ENCODE data around the gene KIF3B. TPM values are rescaled to one million over a fixed set of nuclear protein-coding genes. Genes with fewer than 3 reads are reported as not detected.

The KIF3B gene
- total and polyA plus RNA-seq, 2 of the 13 experiments (the other 11 are each of a cell fraction or from before 2014, with no cell fraction given): 23.6 to 28.8 TPM

DNA sequence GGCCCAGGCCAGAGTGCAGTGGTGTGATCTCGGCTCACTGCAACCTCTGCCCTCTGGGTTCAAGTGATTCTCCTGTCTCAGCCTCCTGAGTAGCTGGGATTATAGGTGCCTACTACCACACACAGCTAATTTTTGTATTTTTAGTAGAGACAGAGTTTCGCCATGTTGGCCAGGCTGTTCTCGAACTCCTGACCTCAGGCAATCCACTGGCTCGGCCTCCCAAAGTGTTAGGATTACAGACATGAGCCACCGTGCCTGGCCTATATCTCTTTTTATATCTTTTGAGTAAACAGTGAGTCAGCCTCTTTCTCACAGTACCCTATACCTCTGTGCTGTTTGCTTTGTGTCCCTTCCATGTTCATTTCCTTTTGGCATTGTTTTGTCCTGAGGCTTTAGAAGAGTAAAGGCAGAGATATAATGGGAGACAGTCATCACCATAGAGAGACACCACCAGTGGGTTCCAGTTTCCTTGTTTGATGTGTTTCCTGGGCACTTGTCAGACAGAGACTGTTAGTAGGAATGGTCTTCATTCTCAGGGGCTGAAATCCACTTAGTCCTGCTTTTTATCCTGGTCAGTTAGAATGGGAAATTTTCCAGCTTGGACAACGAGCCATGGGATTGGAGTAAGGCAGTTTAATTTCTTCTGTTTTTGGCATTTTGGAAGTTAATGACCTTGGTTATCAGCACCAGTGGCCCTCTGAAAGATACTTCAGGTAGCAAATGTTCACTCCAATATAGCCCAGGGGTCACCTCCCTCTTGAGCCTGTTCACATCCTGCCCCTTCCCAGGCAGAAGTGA is 48.5 kb downstream of the KIF3B start (continued):
- TF ChIP-seq, protein P1, sequence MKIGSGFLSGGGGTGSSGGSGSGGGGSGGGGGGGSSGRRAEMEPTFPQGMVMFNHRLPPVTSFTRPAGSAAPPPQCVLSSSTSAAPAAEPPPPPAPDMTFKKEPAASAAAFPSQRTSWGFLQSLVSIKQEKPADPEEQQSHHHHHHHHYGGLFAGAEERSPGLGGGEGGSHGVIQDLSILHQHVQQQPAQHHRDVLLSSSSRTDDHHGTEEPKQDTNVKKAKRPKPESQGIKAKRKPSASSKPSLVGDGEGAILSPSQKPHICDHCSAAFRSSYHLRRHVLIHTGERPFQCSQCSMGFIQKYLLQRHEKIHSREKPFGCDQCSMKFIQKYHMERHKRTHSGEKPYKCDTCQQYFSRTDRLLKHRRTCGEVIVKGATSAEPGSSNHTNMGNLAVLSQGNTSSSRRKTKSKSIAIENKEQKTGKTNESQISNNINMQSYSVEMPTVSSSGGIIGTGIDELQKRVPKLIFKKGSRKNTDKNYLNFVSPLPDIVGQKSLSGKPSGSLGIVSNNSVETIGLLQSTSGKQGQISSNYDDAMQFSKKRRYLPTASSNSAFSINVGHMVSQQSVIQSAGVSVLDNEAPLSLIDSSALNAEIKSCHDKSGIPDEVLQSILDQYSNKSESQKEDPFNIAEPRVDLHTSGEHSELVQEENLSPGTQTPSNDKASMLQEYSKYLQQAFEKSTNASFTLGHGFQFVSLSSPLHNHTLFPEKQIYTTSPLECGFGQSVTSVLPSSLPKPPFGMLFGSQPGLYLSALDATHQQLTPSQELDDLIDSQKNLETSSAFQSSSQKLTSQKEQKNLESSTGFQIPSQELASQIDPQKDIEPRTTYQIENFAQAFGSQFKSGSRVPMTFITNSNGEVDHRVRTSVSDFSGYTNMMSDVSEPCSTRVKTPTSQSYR (CRISPR knock-in tag; IDR thresholded peaks at IDR 0.05; ENCODE audit: borderline replicate concordance): peak; percentile 58; the same call in 1 of the 2 replicates
- peak; percentile 43; the same call in 1 of the 2 replicates for TF ChIP-seq YEATS2 (CRISPR knock-in tag; IDR thresholded peaks at IDR 0.05; ENCODE audit: borderline replicate concordance)
- TF ChIP-seq RAD51 (IDR thresholded peaks at IDR 0.05; ENCODE audit: borderline replicate concordance): no peak
- TF ChIP-seq, protein P2, sequence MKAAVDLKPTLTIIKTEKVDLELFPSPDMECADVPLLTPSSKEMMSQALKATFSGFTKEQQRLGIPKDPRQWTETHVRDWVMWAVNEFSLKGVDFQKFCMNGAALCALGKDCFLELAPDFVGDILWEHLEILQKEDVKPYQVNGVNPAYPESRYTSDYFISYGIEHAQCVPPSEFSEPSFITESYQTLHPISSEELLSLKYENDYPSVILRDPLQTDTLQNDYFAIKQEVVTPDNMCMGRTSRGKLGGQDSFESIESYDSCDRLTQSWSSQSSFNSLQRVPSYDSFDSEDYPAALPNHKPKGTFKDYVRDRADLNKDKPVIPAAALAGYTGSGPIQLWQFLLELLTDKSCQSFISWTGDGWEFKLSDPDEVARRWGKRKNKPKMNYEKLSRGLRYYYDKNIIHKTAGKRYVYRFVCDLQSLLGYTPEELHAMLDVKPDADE (CRISPR knock-in tag; IDR thresholded peaks at IDR 0.05): no peak
- no peak for TF ChIP-seq EZH2 (conservative IDR thresholded peaks at IDR 0.05; ENCODE audit: low read depth, low read length)
- TF ChIP-seq, protein P3, sequence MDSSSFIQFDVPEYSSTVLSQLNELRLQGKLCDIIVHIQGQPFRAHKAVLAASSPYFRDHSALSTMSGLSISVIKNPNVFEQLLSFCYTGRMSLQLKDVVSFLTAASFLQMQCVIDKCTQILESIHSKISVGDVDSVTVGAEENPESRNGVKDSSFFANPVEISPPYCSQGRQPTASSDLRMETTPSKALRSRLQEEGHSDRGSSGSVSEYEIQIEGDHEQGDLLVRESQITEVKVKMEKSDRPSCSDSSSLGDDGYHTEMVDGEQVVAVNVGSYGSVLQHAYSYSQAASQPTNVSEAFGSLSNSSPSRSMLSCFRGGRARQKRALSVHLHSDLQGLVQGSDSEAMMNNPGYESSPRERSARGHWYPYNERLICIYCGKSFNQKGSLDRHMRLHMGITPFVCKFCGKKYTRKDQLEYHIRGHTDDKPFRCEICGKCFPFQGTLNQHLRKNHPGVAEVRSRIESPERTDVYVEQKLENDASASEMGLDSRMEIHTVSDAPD (CRISPR knock-in tag; IDR thresholded peaks at IDR 0.05): no peak; the same call in 1 of the 2 replicates
- peak; percentile 74; the same call in 1 of the 2 replicates for TF ChIP-seq MIXL1 (CRISPR knock-in tag; IDR thresholded peaks at IDR 0.05)
- TF ChIP-seq TRIM24 (CRISPR knock-in tag; IDR thresholded peaks at IDR 0.05): no peak
- TF ChIP-seq NFIB (CRISPR knock-in tag; IDR thresholded peaks at IDR 0.05; ENCODE audit: borderline replicate concordance): no peak
- TF ChIP-seq, protein P4, sequence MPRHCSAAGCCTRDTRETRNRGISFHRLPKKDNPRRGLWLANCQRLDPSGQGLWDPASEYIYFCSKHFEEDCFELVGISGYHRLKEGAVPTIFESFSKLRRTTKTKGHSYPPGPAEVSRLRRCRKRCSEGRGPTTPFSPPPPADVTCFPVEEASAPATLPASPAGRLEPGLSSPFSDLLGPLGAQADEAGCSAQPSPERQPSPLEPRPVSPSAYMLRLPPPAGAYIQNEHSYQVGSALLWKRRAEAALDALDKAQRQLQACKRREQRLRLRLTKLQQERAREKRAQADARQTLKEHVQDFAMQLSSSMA (CRISPR knock-in tag; IDR thresholded peaks at IDR 0.05): no peak
- TF ChIP-seq ARNT (IDR thresholded peaks at IDR 0.05): no peak
- no peak for TF ChIP-seq ZNF563 (CRISPR knock-in tag; IDR thresholded peaks at IDR 0.05)
- no peak for TF ChIP-seq ZFY (CRISPR knock-in tag; IDR thresholded peaks at IDR 0.05)
- TF ChIP-seq HMG20B (CRISPR knock-in tag; conservative IDR thresholded peaks at IDR 0.05): peak; percentile 70; the same call in 1 of the 2 replicates
- TF ChIP-seq ZBTB21 (CRISPR knock-in tag; IDR thresholded peaks at IDR 0.05): peak; percentile 45; the same call in 1 of the 2 replicates
- TF ChIP-seq, protein P5, sequence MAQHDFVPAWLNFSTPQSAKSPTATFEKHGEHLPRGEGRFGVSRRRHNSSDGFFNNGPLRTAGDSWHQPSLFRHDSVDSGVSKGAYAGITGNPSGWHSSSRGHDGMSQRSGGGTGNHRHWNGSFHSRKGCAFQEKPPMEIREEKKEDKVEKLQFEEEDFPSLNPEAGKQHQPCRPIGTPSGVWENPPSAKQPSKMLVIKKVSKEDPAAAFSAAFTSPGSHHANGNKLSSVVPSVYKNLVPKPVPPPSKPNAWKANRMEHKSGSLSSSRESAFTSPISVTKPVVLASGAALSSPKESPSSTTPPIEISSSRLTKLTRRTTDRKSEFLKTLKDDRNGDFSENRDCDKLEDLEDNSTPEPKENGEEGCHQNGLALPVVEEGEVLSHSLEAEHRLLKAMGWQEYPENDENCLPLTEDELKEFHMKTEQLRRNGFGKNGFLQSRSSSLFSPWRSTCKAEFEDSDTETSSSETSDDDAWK (CRISPR knock-in tag; IDR thresholded peaks at IDR 0.05): no peak
- no peak for TF ChIP-seq PHF8 (CRISPR knock-in tag; IDR thresholded peaks at IDR 0.05)
- TF ChIP-seq, protein P6, sequence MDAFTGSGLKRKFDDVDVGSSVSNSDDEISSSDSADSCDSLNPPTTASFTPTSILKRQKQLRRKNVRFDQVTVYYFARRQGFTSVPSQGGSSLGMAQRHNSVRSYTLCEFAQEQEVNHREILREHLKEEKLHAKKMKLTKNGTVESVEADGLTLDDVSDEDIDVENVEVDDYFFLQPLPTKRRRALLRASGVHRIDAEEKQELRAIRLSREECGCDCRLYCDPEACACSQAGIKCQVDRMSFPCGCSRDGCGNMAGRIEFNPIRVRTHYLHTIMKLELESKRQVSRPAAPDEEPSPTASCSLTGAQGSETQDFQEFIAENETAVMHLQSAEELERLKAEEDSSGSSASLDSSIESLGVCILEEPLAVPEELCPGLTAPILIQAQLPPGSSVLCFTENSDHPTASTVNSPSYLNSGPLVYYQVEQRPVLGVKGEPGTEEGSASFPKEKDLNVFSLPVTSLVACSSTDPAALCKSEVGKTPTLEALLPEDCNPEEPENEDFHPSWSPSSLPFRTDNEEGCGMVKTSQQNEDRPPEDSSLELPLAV (CRISPR knock-in tag; conservative IDR thresholded peaks at IDR 0.05; ENCODE audit: low read depth): no peak
- TF ChIP-seq SRY (CRISPR knock-in tag; IDR thresholded peaks at IDR 0.05): no peak; the same call in 1 of the 2 replicates
